Endothelial cell (in vitro differentiated cells): Measurements from ENCODE around the gene OSBPL10. TPM values are rescaled to one million over a fixed set of nuclear protein-coding genes. Genes with fewer than 3 reads are reported as not detected.

ENCODE experiments used
- DNase-seq: peaks from one replicate; pipeline ENCODE4 v3.0.0; 2021; ENCODE audit warnings: low spot score
- H3K27ac Mint-ChIP-seq: one replicate; pipeline ENCODE4 v1.8.0; 2021; ENCODE audit warnings: mixed read lengths, inconsistent platforms; ENCODE audit not compliant: unreplicated experiment
- H3K27me3 Mint-ChIP-seq: one replicate; pipeline ENCODE4 v1.8.0; 2021; ENCODE audit warnings: mild to moderate bottlenecking, moderate library complexity, mixed read lengths, inconsistent platforms; ENCODE audit not compliant: unreplicated experiment
- H3K36me3 Mint-ChIP-seq: one replicate; pipeline ENCODE4 v1.8.0; 2021; ENCODE audit warnings: mild to moderate bottlenecking, low read depth, mixed read lengths, inconsistent platforms; ENCODE audit not compliant: unreplicated experiment
- H3K4me1 Mint-ChIP-seq: one replicate; pipeline ENCODE4 v1.8.0; 2021; ENCODE audit warnings: mild to moderate bottlenecking, mixed read lengths, inconsistent platforms; ENCODE audit not compliant: unreplicated experiment
- H3K4me3 Mint-ChIP-seq: one replicate; pipeline ENCODE4 v1.8.0; 2021; ENCODE audit warnings: mild to moderate bottlenecking, mixed read lengths, inconsistent platforms; ENCODE audit not compliant: unreplicated experiment
- H3K9me3 Mint-ChIP-seq: one replicate; pipeline ENCODE4 v1.8.0; 2021; ENCODE audit warnings: mixed read lengths, inconsistent platforms; ENCODE audit not compliant: unreplicated experiment
- CTCF ChIP-seq: fragments of 200-600 bp; sonication (generic); IDR thresholded peaks from one replicate; pipeline ENCODE4 v1.5.0; 2021; ENCODE audit warnings: antibody characterized with exemption; ENCODE audit not compliant: unreplicated experiment
- total RNA-seq: library from RNA; stranded (reverse); fragmentation: NEBNext Ultra II Directional; extraction: Animal tissue kit (Norgen Biotek cat#: 25700); gene quantifications from one replicate; pipeline ENCODE4 v1.2.1, GENCODE V29; 2021; ENCODE audit not compliant: unreplicated experiment

The OSBPL10 gene
- total RNA-seq, 1 donor from 2014 or later = 61.0 TPM

- no peaks in the 10 kb centered on the region for H3K9me3 Mint-ChIP-seq
- peaks cover 14% of the 10 kb centered on the region for H3K36me3 Mint-ChIP-seq
- no peak overlapping the region for H3K27ac Mint-ChIP-seq
- no peak for TF ChIP-seq CTCF
- H3K4me1 Mint-ChIP-seq = peaks cover 10% of the 10 kb centered on the region
- peaks cover 6% of the 10 kb centered on the region for H3K27me3 Mint-ChIP-seq
- DNase-seq = no peak
- H3K4me3 Mint-ChIP-seq = no peak overlapping the region
Observed at GRCh38 chr3:31673950-31674349, 307.1 kb downstream of the OSBPL10 start.

- H3K9me3 Mint-ChIP-seq = no peaks in the 10 kb centered on the region
- DNase-seq = no peak
Observed at GRCh38 chr3:31671976-31672375, 309.1 kb downstream of the OSBPL10 start.

GRCh38 chr3:31671451-31671850 is 309.6 kb downstream of the OSBPL10 start:
- no peaks in the 10 kb centered on the region for H3K9me3 Mint-ChIP-seq
- no peak for TF ChIP-seq CTCF
- no peak overlapping the region for H3K27ac Mint-ChIP-seq
- no peak overlapping the region for H3K4me3 Mint-ChIP-seq
- H3K27me3 Mint-ChIP-seq = peaks cover 4% of the 10 kb centered on the region
- H3K4me1 Mint-ChIP-seq = no peaks in the 10 kb centered on the region
- H3K36me3 Mint-ChIP-seq = peaks cover 11% of the 10 kb centered on the region
- DNase-seq = no peak

More at GRCh38 chr3:31671976-31672375, 309.1 kb downstream of the OSBPL10 start:
- H3K4me3 Mint-ChIP-seq = no peak overlapping the region
- no peaks in the 10 kb centered on the region for H3K4me1 Mint-ChIP-seq
- peaks cover 4% of the 10 kb centered on the region for H3K27me3 Mint-ChIP-seq
- H3K27ac Mint-ChIP-seq = no peak overlapping the region
- no peak for TF ChIP-seq CTCF
- H3K36me3 Mint-ChIP-seq = peaks cover 11% of the 10 kb centered on the region

GRCh38 chr3:31670722-31671121 is 310.3 kb downstream of the OSBPL10 start:
- Mint-ChIP-seq H3K27ac (no peak overlapping the region), H3K27me3 (peaks cover 4% of the 10 kb centered on the region), H3K9me3 (no peaks in the 10 kb centered on the region), H3K36me3 (peaks cover 15% of the 10 kb centered on the region), H3K4me1 (no peaks in the 10 kb centered on the region), H3K4me3 (no peak overlapping the region)
- no peak for DNase-seq
- no peak for TF ChIP-seq CTCF

- Mint-ChIP-seq H3K4me3 (no peak overlapping the region), H3K4me1 (peaks cover 2% of the 10 kb centered on the region), H3K27me3 (peaks cover 4% of the 10 kb centered on the region), H3K27ac (peak overlapping the region; percentile 9), H3K36me3 (peaks cover 19% of the 10 kb centered on the region), H3K9me3 (no peaks in the 10 kb centered on the region)
- DNase-seq = no peak
- no peak for TF ChIP-seq CTCF
Observed at GRCh38 chr3:31670136-31670535, 310.9 kb downstream of the OSBPL10 start.
